Effector memory CD4-positive, alpha-beta T cell (primary cell): ENCODE data around the gene CDH13.

Experiments used
- DNase-seq, 3 donors: peaks; one replicate each; pipeline ENCODE4 v3.0.0-alpha.2; 2020
- H3K27ac ChIP-seq: 2 replicates; pipeline ENCODE4 v1.7.0; 2013; ENCODE audit warnings: mild to moderate bottlenecking, low read length, moderate library complexity; ENCODE audit not compliant: insufficient read depth, poor library complexity, severe bottlenecking
- H3K27me3 ChIP-seq: replicated peaks from 2 replicates; pipeline ENCODE4 v1.7.0; 2013; ENCODE audit warnings: mild to moderate bottlenecking, low read length; ENCODE audit not compliant: insufficient read depth, control insufficient read depth, poor library complexity, severe bottlenecking
- H3K36me3 ChIP-seq: 2 replicates; pipeline ENCODE4 v1.7.0; 2013; ENCODE audit warnings: mild to moderate bottlenecking, low read length, moderate library complexity; ENCODE audit not compliant: control insufficient read depth, insufficient read depth
- H3K4me1 ChIP-seq: 2 replicates; pipeline ENCODE4 v1.7.0; 2013; ENCODE audit warnings: low read length, mild to moderate bottlenecking; ENCODE audit not compliant: control insufficient read depth, insufficient read depth, poor library complexity, severe bottlenecking
- H3K4me3 ChIP-seq: 2 replicates; pipeline ENCODE4 v1.7.0; 2013; ENCODE audit warnings: low read length, low read depth, mild to moderate bottlenecking; ENCODE audit not compliant: insufficient read depth, poor library complexity, severe bottlenecking
- H3K9me3 ChIP-seq: 2 replicates; pipeline ENCODE4 v1.7.0; 2013; ENCODE audit warnings: mild to moderate bottlenecking, low read length, moderate library complexity; ENCODE audit not compliant: control insufficient read depth
- total RNA-seq, 3 donors: gene quantifications; one replicate each; lab custom pipeline; 2026; lab: John Stamatoyannopoulos, UW

CDH13 gene
- 0 reads per million in 3 donors for total RNA-seq

GRCh38 chr16:82626791-82627261, at the start of gene CDH13:
CDH13 (plus strand) TSS chr16:82626969.
- peaks cover 10% of the 10 kb centered on the region for H3K4me1 ChIP-seq
- H3K9me3 ChIP-seq = no peaks in the 10 kb centered on the region
- peak within 1 kb of the TSS; percentile 7 for H3K4me3 ChIP-seq
- peaks cover 18% of the 10 kb centered on the region for H3K27me3 ChIP-seq
- DNase-seq = no peak
- no peak within 1 kb of the TSS for H3K27ac ChIP-seq
- no peaks in the 10 kb centered on the region for H3K36me3 ChIP-seq

- no peak for DNase-seq
- H3K4me3 ChIP-seq = no peak overlapping the region
- no peaks in the 10 kb centered on the region for H3K27me3 ChIP-seq
- H3K36me3 ChIP-seq = no peaks in the 10 kb centered on the region
- H3K4me1 ChIP-seq = no peaks in the 10 kb centered on the region
- no peak overlapping the region for H3K27ac ChIP-seq
- no peaks in the 10 kb centered on the region for H3K9me3 ChIP-seq
Observed at GRCh38 chr16:82580298-82580890, 46.4 kb upstream of the CDH13 start.

GRCh38 chr16:82582975-82583374, 43.8 kb upstream of the CDH13 start:
- Histone ChIP-seq H3K4me1 (no peaks in the 10 kb centered on the region), H3K4me3 (no peak overlapping the region), H3K36me3 (no peaks in the 10 kb centered on the region), H3K27ac (no peak overlapping the region), H3K27me3 (no peaks in the 10 kb centered on the region), H3K9me3 (no peaks in the 10 kb centered on the region)
- no peak for DNase-seq

- no peaks in the 10 kb centered on the region for H3K27me3 ChIP-seq
- no peak overlapping the region for H3K27ac ChIP-seq
- no peak for DNase-seq
- H3K9me3 ChIP-seq = no peaks in the 10 kb centered on the region
- H3K36me3 ChIP-seq = no peaks in the 10 kb centered on the region
- no peaks in the 10 kb centered on the region for H3K4me1 ChIP-seq
- H3K4me3 ChIP-seq = no peak overlapping the region
Observed at GRCh38 chr16:82583422-82583821, 43.3 kb upstream of the CDH13 start.

GRCh38 chr16:82584553-82585152, 42.1 kb upstream of the CDH13 start:
- H3K4me1 ChIP-seq = no peaks in the 10 kb centered on the region
- no peak overlapping the region for H3K27ac ChIP-seq
- no peaks in the 10 kb centered on the region for H3K9me3 ChIP-seq
- no peak overlapping the region for H3K4me3 ChIP-seq
- no peak for DNase-seq
- no peaks in the 10 kb centered on the region for H3K36me3 ChIP-seq
- no peaks in the 10 kb centered on the region for H3K27me3 ChIP-seq

GRCh38 chr16:82585675-82586074, 41.1 kb upstream of the CDH13 start:
- Histone ChIP-seq H3K36me3 (no peaks in the 10 kb centered on the region), H3K9me3 (no peaks in the 10 kb centered on the region), H3K27ac (no peak overlapping the region), H3K4me1 (no peaks in the 10 kb centered on the region), H3K4me3 (no peak overlapping the region), H3K27me3 (no peaks in the 10 kb centered on the region)
- no peak for DNase-seq

GRCh38 chr16:82586130-82586529, 40.6 kb upstream of the CDH13 start:
- Histone ChIP-seq H3K4me1 (no peaks in the 10 kb centered on the region), H3K36me3 (no peaks in the 10 kb centered on the region), H3K9me3 (no peaks in the 10 kb centered on the region), H3K4me3 (no peak overlapping the region), H3K27ac (no peak overlapping the region), H3K27me3 (no peaks in the 10 kb centered on the region)
- DNase-seq = no peak

- H3K27ac ChIP-seq = no peak overlapping the region
- H3K9me3 ChIP-seq = no peaks in the 10 kb centered on the region
- H3K36me3 ChIP-seq = no peaks in the 10 kb centered on the region
- no peak overlapping the region for H3K4me3 ChIP-seq
- DNase-seq = no peak
- H3K4me1 ChIP-seq = no peaks in the 10 kb centered on the region
- no peaks in the 10 kb centered on the region for H3K27me3 ChIP-seq
Observed at GRCh38 chr16:82587289-82587688, 39.5 kb upstream of the CDH13 start.

- no peaks in the 10 kb centered on the region for H3K27me3 ChIP-seq
- H3K4me3 ChIP-seq = no peak overlapping the region
- no peaks in the 10 kb centered on the region for H3K9me3 ChIP-seq
- no peak for DNase-seq
- no peaks in the 10 kb centered on the region for H3K4me1 ChIP-seq
- no peak overlapping the region for H3K27ac ChIP-seq
- H3K36me3 ChIP-seq = no peaks in the 10 kb centered on the region
Observed at GRCh38 chr16:82589407-82589806, 37.4 kb upstream of the CDH13 start.

GRCh38 chr16:82594114-82594513, 32.7 kb upstream of the CDH13 start:
- Histone ChIP-seq H3K9me3 (no peaks in the 10 kb centered on the region), H3K27ac (no peak overlapping the region), H3K27me3 (no peaks in the 10 kb centered on the region), H3K4me1 (no peaks in the 10 kb centered on the region), H3K4me3 (no peak overlapping the region), H3K36me3 (no peaks in the 10 kb centered on the region)
- DNase-seq = no peak
